NT2/D1 (cell line): ENCODE data around the gene IPP.
"Not testable (repeated sequence)": the region's sequence is repeated elsewhere in the genome, so short reads cannot be mapped to it uniquely, and the experiment has no call there.

ENCODE experiments used
- DNase-seq: peaks from one replicate; pipeline ENCODE4 v3.0.0-alpha.2; 2011; ENCODE audit warnings: low read depth, low spot score
- H3K27me3 ChIP-seq: 2 replicates; pipeline ENCODE4 v1.6.0; 2011; ENCODE audit warnings: mild to moderate bottlenecking; ENCODE audit not compliant: insufficient read length, insufficient read depth
- H3K36me3 ChIP-seq: 2 replicates; pipeline ENCODE4 v1.6.1; 2011; ENCODE audit warnings: mild to moderate bottlenecking, low read length, mixed read lengths; ENCODE audit not compliant: insufficient read depth, insufficient read length
- H3K4me1 ChIP-seq: 2 replicates; pipeline ENCODE4 v1.5.1; 2011; ENCODE audit not compliant: insufficient read depth, insufficient read length
- H3K4me3 ChIP-seq: 2 replicates; pipeline ENCODE4 v1.5.1; 2011; ENCODE audit warnings: low read depth; ENCODE audit not compliant: insufficient read length
- H3K9ac ChIP-seq: 2 replicates; pipeline ENCODE4 v1.6.0; 2011; ENCODE audit warnings: low read depth; ENCODE audit not compliant: insufficient read length
- H3K9me3 ChIP-seq: 2 replicates; pipeline ENCODE4 v1.5.1; 2011; ENCODE audit warnings: mild to moderate bottlenecking, low read length; ENCODE audit not compliant: insufficient read depth
- SUZ12 ChIP-seq: IDR thresholded peaks from 2 replicates; pipeline ENCODE4 v1.6.1; 2011; ENCODE audit not compliant: insufficient read length, insufficient read depth; ENCODE audit errors: extremely low read depth
- YY1 ChIP-seq: IDR thresholded peaks from 2 replicates; pipeline ENCODE4 v1.6.1; 2011; ENCODE audit not compliant: insufficient read length, insufficient read depth
- ZNF274 ChIP-seq: IDR thresholded peaks from 2 replicates; pipeline ENCODE4 v1.6.1; 2011; ENCODE audit warnings: mild to moderate bottlenecking, low read depth, low read length

Gene IPP

DNA sequence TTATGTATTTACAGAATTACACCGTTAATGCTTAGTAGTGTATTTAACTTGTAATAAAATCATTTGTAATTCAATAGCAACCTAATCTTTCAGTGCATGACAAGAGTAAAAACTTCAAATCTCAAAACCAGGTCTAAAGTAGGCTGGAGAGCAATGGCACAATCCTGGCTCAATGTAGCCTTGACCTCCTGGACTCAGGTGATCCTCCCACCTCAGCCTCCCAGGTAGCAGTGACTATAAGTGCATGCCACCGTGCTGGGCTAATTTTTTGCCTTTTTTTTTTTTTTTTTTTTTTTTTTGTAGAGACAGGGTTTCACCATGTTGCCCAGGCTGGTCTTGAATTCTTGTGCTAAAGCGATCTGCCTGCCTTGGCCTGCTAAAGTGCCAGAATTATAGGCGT lies 11.3 kb downstream of the IPP start:
- Histone ChIP-seq H3K4me3 (no peak overlapping the region), H3K9me3 (peaks cover 11% of the 10 kb centered on the region), H3K27me3 (no peaks in the 10 kb centered on the region), H3K9ac (no peak overlapping the region), H3K4me1 (no peaks in the 10 kb centered on the region), H3K36me3 (peaks cover 8% of the 10 kb centered on the region)
- no peak for DNase-seq
- TF ChIP-seq SUZ12 (no peak), YY1 (no peak), ZNF274 (no peak)

DNA sequence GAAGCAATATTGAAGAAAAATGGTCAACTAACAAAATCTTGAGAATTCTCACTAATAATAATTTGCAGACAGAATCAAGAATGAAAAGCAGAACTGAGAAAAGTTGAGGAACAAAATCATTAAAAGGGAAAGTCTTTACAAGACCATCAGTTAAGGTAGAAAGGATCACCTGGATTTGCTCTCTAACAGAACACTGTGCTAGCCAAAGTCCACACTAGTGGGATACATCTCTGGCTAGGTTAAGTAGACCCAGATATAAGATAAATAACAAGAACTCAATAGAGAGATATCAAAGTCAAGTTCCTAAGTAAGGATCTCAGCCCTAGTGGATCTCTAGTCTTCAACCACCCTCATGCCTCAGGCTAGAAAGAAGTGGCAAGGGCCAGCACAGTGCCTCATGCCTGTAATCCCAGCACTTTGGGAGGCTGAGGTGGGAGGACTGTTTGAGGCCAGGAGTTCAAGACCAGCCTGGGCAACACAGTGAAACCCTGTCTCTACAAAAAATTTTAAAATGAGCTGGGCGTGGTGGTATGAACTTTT lies 19.6 kb downstream of the IPP start:
- Histone ChIP-seq H3K4me3 (no peak overlapping the region), H3K36me3 (peaks cover 3% of the 10 kb centered on the region), H3K9ac (no peak overlapping the region)

DNA sequence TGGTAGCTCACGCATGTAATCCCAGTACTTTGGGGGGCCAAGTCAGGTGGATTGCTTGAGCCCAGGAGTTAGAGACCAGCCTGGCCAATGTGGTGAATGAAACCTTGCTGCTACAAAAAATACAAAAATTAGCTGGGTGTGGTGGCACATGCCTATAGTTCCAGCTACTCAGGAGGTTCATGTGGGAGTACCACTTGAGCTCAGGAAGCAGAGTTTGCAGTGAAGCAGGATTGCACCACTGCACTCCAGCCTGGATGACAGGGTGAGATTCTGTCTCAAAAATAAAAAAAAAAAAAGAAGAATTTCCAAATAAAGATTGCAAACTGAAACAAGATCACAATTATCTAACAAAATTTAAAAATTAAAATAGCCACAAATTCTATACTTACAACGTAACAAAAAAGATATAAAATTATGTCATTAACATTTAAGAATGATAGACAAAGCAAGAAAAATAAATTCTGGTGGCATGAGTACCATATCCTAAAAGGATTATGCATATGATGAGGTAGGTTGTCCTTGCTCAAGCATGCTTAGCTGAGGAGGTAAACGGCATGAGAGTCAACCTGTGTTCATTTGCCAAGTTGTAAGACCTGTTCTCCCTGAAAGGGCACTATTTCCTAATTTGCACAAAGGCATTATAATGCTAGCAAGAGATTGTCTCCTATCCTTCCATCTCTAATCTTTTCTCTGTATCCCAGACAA lies 20.2 kb downstream of the IPP start:
- TF ChIP-seq SUZ12 (no peak), YY1 (no peak), ZNF274 (no peak)
- H3K36me3 ChIP-seq = peaks cover 3% of the 10 kb centered on the region
- peaks cover 4% of the 10 kb centered on the region; the same call in 1 of the 2 replicates for H3K9me3 ChIP-seq
- no peak overlapping the region for H3K4me3 ChIP-seq
- H3K4me1 ChIP-seq = no peaks in the 10 kb centered on the region
- H3K9ac ChIP-seq = no peak overlapping the region
- no peaks in the 10 kb centered on the region for H3K27me3 ChIP-seq
- DNase-seq = no peak

More for the DNA sequence above, 19.6 kb downstream of the IPP start:
- H3K27me3 ChIP-seq = no peaks in the 10 kb centered on the region
- no peak for TF ChIP-seq SUZ12
- no peak for TF ChIP-seq YY1
- TF ChIP-seq ZNF274 = no peak
- no peaks in the 10 kb centered on the region for H3K4me1 ChIP-seq
- peaks cover 4% of the 10 kb centered on the region; the same call in 1 of the 2 replicates for H3K9me3 ChIP-seq
- no peak for DNase-seq

DNA sequence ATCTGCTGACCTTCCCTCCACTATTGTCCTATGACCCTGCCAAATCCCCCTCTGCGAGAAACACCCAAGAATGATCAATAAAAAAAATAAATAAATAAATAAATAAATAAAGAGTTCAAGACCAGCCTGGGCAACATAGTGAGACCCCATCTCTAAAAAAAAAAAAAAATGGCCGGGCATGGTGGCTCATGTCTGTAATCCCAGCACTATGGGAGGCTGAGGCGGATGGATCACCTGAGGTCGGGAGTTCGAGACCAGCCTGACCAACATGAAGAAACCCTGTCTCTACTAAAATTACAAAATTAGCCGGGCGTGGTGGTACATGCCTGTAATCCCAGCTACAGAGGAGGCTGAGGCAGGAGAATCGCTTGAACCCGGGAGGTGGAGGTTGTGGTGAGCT lies 24.4 kb downstream of the IPP start:
- not testable (repeated sequence) for H3K9ac ChIP-seq, H3K4me1 ChIP-seq, H3K36me3 ChIP-seq, DNase-seq, H3K4me3 ChIP-seq, H3K27me3 ChIP-seq, H3K9me3 ChIP-seq

DNA sequence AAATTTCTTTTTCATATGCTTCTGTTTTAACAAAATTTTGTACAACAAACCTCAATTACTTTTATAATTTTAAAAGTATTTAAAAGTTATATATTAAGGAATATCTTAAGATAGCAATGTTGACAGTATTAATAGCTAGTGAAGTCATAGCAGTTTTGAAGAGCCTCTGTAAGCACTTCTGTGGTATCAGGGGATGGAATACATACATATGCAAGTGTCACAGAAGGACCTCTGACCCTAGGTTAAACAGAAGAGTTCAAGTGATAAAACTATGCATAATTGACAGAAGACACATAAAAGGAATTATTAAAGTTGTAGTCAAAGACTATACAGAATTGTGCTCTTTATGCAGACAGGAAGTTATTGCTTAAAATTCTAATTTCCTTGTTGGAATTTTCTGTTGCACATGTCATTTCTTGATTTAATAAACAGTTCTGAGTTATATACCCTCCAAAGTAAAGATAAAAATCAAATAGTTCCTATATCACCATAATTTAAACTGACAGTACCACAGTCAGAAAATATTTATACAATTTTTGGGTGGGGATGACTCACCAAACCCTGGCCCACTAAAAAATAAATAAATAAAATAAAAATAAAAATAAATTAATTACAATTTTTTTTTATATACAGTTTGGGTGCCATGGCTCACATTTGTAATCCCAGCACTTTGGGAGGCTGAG lies 27.1 kb downstream of the IPP start:
- Histone ChIP-seq H3K9me3 (peaks cover 4% of the 10 kb centered on the region; the same call in 1 of the 2 replicates), H3K27me3 (no peaks in the 10 kb centered on the region), H3K9ac (no peak overlapping the region), H3K4me1 (peaks cover under 1% of the 10 kb centered on the region), H3K36me3 (peaks cover 1% of the 10 kb centered on the region), H3K4me3 (no peak overlapping the region)
- TF ChIP-seq SUZ12 (no peak), ZNF274 (no peak), YY1 (no peak)
- no peak for DNase-seq

DNA sequence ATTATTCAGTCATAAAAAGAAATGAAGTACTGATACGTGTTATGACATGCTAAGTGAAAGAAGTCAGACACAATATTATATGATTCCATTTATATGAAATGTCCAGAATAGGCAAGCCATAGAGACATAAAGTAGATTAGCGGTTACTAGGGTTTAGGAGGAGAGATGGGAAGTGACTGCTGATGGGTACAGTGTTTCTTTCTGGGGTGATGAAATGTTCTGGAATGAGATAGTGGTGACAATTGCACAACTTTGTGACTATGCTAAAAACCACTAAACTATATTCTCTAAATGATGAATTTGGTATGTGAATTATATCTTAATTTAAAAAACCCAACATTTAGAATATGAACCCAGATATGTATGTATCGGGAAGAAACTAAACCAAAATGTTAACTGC lies 27.6 kb downstream of the IPP start:
- DNase-seq = no peak
- no peak overlapping the region for H3K4me3 ChIP-seq
- peaks cover 4% of the 10 kb centered on the region; the same call in 1 of the 2 replicates for H3K9me3 ChIP-seq
- H3K9ac ChIP-seq = no peak overlapping the region
- no peaks in the 10 kb centered on the region for H3K27me3 ChIP-seq
- peaks cover 3% of the 10 kb centered on the region for H3K36me3 ChIP-seq
- TF ChIP-seq YY1 (no peak), ZNF274 (no peak), SUZ12 (no peak)
- peaks cover 2% of the 10 kb centered on the region for H3K4me1 ChIP-seq

DNA sequence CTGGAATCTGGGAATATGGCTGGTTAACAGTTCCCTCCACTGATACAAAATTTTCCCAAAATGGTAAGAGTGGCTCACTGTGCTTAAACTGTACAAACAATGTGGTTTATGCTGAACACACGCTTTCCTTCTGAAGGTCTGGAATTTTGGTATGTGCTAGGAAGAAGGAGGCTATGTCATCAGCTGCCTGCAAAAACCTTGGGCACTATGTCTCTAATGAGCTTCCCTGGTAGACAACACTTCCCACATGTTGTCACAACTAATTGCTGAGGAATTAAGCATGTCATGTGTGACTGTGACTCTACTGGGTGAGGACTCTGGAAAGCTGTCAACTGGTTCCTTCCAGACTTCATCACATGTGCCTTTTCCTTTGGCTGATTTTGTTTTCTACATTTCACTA lies 29.2 kb downstream of the IPP start:
- H3K4me3 ChIP-seq = no peak overlapping the region
- no peaks in the 10 kb centered on the region for H3K27me3 ChIP-seq
- H3K9me3 ChIP-seq = peaks cover 2% of the 10 kb centered on the region; the same call in 1 of the 2 replicates
- peaks cover 2% of the 10 kb centered on the region for H3K4me1 ChIP-seq
- H3K36me3 ChIP-seq = peaks cover 3% of the 10 kb centered on the region
- DNase-seq = no peak
- H3K9ac ChIP-seq = no peak overlapping the region
- TF ChIP-seq YY1 = no peak
- no peak for TF ChIP-seq ZNF274
- TF ChIP-seq SUZ12 = no peak
